Ishikawa (cell line): ENCODE measurements around the gene MBNL1.

Experiments used
- CEBPB ChIP-seq: IDR thresholded peaks from 2 replicates; pipeline ENCODE4 v1.6.1; 2012
- CREB1 ChIP-seq: IDR thresholded peaks from 2 replicates; pipeline ENCODE4 v1.6.1; 2012; ENCODE audit warnings: low read depth
- EP300 ChIP-seq: IDR thresholded peaks from 2 replicates; pipeline ENCODE4 v1.6.1; 2012; ENCODE audit warnings: borderline replicate concordance
- MAX ChIP-seq: IDR thresholded peaks from 2 replicates; pipeline ENCODE4 v1.6.1; 2012
- NFIC ChIP-seq: IDR thresholded peaks from 2 replicates; pipeline ENCODE4 v1.6.1; 2012
- RAD21 ChIP-seq: IDR thresholded peaks from 2 replicates; pipeline ENCODE4 v1.6.1; 2012; ENCODE audit warnings: low read depth
- REST ChIP-seq: IDR thresholded peaks from 2 replicates; pipeline ENCODE4 v1.6.1; 2012; ENCODE audit warnings: low read depth, mild to moderate bottlenecking
- TAF1 ChIP-seq: IDR thresholded peaks from 2 replicates; pipeline ENCODE4 v1.6.1; 2012; ENCODE audit warnings: low read depth, mild to moderate bottlenecking
- TEAD4 ChIP-seq: IDR thresholded peaks from 2 replicates; pipeline ENCODE4 v1.6.1; 2012
- YY1 ChIP-seq: IDR thresholded peaks from 2 replicates; pipeline ENCODE4 v1.6.1; 2012; ENCODE audit warnings: low read depth
- ZBTB7A ChIP-seq: IDR thresholded peaks from 2 replicates; pipeline ENCODE4 v1.6.1; 2012; ENCODE audit warnings: low read depth

GRCh38 chr3:152348436-152349177 lies 79.9 kb downstream of the MBNL1 start:
- TF ChIP-seq ZBTB7A (no peak), CREB1 (no peak), EP300 (no peak), RAD21 (no peak), CEBPB (no peak), TAF1 (no peak), NFIC (no peak), YY1 (no peak), MAX (no peak), REST (no peak), TEAD4 (no peak)
